ENCODE results near the gene GRM1.
"Not testable (repeated sequence)": the region's sequence is repeated elsewhere in the genome, so short reads cannot be mapped to it uniquely, and the experiment has no call there.

The GRM1 gene

GRCh38 chr6:146267447-146267846 is 238.6 kb downstream of the GRM1 start:
- DNase-seq (ENCODE audit: low read depth in 1 of 2, low spot score in 1 of 2): no peak
- Histone ChIP-seq H3K4me3 (replicated peaks; ENCODE audit: insufficient read depth, low read length) (no peak overlapping the region), H3K27me3 (ENCODE audit: insufficient read depth, poor library complexity, severe bottlenecking) (no peaks in the 10 kb centered on the region), H3K27ac (replicated peaks) (no peak overlapping the region)
- TF ChIP-seq, protein P1, sequence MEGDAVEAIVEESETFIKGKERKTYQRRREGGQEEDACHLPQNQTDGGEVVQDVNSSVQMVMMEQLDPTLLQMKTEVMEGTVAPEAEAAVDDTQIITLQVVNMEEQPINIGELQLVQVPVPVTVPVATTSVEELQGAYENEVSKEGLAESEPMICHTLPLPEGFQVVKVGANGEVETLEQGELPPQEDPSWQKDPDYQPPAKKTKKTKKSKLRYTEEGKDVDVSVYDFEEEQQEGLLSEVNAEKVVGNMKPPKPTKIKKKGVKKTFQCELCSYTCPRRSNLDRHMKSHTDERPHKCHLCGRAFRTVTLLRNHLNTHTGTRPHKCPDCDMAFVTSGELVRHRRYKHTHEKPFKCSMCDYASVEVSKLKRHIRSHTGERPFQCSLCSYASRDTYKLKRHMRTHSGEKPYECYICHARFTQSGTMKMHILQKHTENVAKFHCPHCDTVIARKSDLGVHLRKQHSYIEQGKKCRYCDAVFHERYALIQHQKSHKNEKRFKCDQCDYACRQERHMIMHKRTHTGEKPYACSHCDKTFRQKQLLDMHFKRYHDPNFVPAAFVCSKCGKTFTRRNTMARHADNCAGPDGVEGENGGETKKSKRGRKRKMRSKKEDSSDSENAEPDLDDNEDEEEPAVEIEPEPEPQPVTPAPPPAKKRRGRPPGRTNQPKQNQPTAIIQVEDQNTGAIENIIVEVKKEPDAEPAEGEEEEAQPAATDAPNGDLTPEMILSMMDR (IDR thresholded peaks at IDR 0.05; ENCODE audit: insufficient read depth, low read length): no peak
- TF ChIP-seq POLR2AphosphoS5 (IDR thresholded peaks at IDR 0.05; ENCODE audit: low read depth): no peak
- no peak for TF ChIP-seq SPI1 (IDR thresholded peaks at IDR 0.05; ENCODE audit: borderline replicate concordance, low read depth)

DNA sequence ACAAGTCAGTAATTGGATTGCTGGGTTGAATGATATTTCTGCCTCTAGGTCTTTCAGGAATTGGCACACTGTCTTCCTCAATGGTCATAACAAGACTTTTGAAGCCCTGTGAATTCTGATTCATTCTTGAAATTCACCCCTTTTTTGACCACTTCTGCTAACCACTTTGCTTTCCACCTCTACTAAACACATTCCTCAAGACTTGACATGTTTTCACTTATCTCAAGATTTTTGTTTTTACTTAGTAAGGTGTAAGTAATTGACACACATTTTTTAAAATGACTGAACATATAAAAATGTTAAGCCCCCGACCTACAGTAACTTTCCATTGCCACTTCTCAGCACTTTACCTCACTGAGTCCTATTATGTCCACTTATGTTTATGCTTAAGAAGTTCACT is 239.1 kb downstream of the GRM1 start:
- TF ChIP-seq, protein P2, sequence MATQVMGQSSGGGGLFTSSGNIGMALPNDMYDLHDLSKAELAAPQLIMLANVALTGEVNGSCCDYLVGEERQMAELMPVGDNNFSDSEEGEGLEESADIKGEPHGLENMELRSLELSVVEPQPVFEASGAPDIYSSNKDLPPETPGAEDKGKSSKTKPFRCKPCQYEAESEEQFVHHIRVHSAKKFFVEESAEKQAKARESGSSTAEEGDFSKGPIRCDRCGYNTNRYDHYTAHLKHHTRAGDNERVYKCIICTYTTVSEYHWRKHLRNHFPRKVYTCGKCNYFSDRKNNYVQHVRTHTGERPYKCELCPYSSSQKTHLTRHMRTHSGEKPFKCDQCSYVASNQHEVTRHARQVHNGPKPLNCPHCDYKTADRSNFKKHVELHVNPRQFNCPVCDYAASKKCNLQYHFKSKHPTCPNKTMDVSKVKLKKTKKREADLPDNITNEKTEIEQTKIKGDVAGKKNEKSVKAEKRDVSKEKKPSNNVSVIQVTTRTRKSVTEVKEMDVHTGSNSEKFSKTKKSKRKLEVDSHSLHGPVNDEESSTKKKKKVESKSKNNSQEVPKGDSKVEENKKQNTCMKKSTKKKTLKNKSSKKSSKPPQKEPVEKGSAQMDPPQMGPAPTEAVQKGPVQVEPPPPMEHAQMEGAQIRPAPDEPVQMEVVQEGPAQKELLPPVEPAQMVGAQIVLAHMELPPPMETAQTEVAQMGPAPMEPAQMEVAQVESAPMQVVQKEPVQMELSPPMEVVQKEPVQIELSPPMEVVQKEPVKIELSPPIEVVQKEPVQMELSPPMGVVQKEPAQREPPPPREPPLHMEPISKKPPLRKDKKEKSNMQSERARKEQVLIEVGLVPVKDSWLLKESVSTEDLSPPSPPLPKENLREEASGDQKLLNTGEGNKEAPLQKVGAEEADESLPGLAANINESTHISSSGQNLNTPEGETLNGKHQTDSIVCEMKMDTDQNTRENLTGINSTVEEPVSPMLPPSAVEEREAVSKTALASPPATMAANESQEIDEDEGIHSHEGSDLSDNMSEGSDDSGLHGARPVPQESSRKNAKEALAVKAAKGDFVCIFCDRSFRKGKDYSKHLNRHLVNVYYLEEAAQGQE (IDR thresholded peaks at IDR 0.05; ENCODE audit: insufficient replicate concordance, low read depth): no peak
- no peak for TF ChIP-seq POLR2AphosphoS5 (IDR thresholded peaks at IDR 0.05; ENCODE audit: low read depth)
- TF ChIP-seq GABPA (IDR thresholded peaks at IDR 0.05; ENCODE audit: low read depth): no peak
- TF ChIP-seq, protein P1 (IDR thresholded peaks at IDR 0.05; ENCODE audit: insufficient read depth, low read length): no peak
- no peak for TF ChIP-seq SPI1 (IDR thresholded peaks at IDR 0.05; ENCODE audit: borderline replicate concordance, low read depth)
- Histone ChIP-seq H3K4me3 (replicated peaks; ENCODE audit: insufficient read depth, low read length) (no peak overlapping the region), H3K27me3 (ENCODE audit: insufficient read depth, poor library complexity, severe bottlenecking) (no peaks in the 10 kb centered on the region), H3K27ac (replicated peaks) (no peak overlapping the region)
- no peak for DNase-seq (ENCODE audit: low read depth in 1 of 2, low spot score in 1 of 2)

DNA sequence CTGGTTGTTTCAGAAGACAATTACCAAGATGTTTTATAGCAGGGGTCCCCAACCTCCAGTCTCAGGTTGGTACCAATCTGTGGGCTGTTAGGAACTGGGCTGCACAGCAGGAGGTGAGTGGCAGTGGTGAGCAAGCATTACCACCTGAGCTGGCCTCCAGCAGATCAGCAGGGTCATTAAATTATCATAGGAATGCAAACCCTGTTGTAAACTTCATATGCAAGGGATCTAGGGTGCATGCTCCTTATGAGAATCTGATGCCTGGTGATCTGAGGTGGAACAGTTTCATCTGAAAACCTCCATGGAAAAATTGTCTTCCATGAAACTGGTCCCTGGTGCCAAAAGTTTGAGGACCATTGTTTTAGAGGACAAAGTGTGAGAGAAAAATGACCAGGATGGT is 240.6 kb downstream of the GRM1 start:
- H3K4me3 ChIP-seq (replicated peaks; ENCODE audit: insufficient read depth, low read length): no peak overlapping the region
- DNase-seq (ENCODE audit: low read depth in 1 of 2, low spot score in 1 of 2): no peak
- H3K27me3 ChIP-seq (ENCODE audit: insufficient read depth, poor library complexity, severe bottlenecking): peaks cover 3% of the 10 kb centered on the region
- TF ChIP-seq, protein P1 (IDR thresholded peaks at IDR 0.05; ENCODE audit: insufficient read depth, low read length): no peak
- TF ChIP-seq, protein P2 (IDR thresholded peaks at IDR 0.05; ENCODE audit: insufficient replicate concordance, low read depth): no peak
- TF ChIP-seq GABPA (IDR thresholded peaks at IDR 0.05; ENCODE audit: low read depth): no peak
- TF ChIP-seq POLR2AphosphoS5 (IDR thresholded peaks at IDR 0.05; ENCODE audit: low read depth): no peak
- TF ChIP-seq SPI1 (IDR thresholded peaks at IDR 0.05; ENCODE audit: borderline replicate concordance, low read depth): no peak
- H3K27ac ChIP-seq (replicated peaks): no peak overlapping the region

DNA sequence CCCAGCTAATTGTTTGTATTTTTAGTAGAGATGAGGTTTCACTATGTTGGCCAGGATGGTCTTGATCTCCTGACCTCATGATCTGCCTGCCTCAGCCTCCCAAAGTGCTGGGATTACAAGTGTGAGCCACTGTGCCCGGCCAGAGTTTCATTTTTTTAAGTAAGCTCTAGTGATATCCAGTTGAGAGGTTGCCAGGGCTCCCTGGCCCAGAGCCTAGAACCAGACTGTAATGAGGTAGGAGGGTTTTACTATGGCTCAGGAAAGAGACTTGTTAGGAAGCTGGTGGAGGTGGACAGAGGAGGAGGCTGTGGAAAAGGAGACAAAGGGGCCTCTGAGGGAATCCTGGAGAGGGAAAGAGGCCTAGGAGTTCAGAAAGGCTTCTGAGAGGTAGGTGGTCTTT is 242.3 kb downstream of the GRM1 start:
- not testable (repeated sequence) for H3K27me3 ChIP-seq (ENCODE audit: insufficient read depth, poor library complexity, severe bottlenecking); H3K27ac ChIP-seq (replicated peaks); H3K4me3 ChIP-seq (replicated peaks; ENCODE audit: insufficient read depth, low read length); DNase-seq (ENCODE audit: low read depth in 1 of 2, low spot score in 1 of 2)

Measured in HL-60 (cell line).